Endodermal cell (in vitro differentiated cells): ENCODE measurements around the gene CTNNA2. TPM values are rescaled to one million over a fixed set of nuclear protein-coding genes. Genes with fewer than 3 reads are reported as not detected.

Experiments used
- DNase-seq: peaks from one replicate; pipeline ENCODE4 v3.0.0-alpha.2; 2017
- H3K27ac ChIP-seq: 2 replicates; pipeline ENCODE4 v1.5.1; 2013; ENCODE audit warnings: mild to moderate bottlenecking, low read depth, low read length, moderate library complexity
- H3K27me3 ChIP-seq: 2 replicates; pipeline ENCODE4 v1.6.1; 2013; ENCODE audit warnings: mild to moderate bottlenecking, low read length, moderate library complexity; ENCODE audit not compliant: insufficient read depth, control insufficient read depth, poor library complexity, severe bottlenecking
- H3K36me3 ChIP-seq: 2 replicates; pipeline ENCODE4 v1.7.0; 2013; ENCODE audit warnings: mild to moderate bottlenecking, low read length, moderate library complexity; ENCODE audit not compliant: control insufficient read depth, insufficient read depth
- H3K4me1 ChIP-seq: one replicate; pipeline ENCODE4 v1.7.0; 2013; ENCODE audit warnings: low read length; ENCODE audit not compliant: control insufficient read depth, insufficient read depth
- H3K4me3 ChIP-seq: 2 replicates; pipeline ENCODE4 v1.5.1; 2013; ENCODE audit warnings: mild to moderate bottlenecking, low read length, moderate library complexity
- H3K9ac ChIP-seq: 2 replicates; pipeline ENCODE4 v1.6.1; 2013; ENCODE audit warnings: mild to moderate bottlenecking, low read length, moderate library complexity; ENCODE audit not compliant: poor library complexity, severe bottlenecking; ENCODE audit errors: extremely low read depth
- H3K9me3 ChIP-seq: 2 replicates; pipeline ENCODE4 v1.6.1; 2013; ENCODE audit warnings: mild to moderate bottlenecking, low read length, moderate library complexity; ENCODE audit not compliant: control insufficient read depth
- H3K27ac Mint-ChIP-seq: 2 replicates; pipeline ENCODE4 v1.8.0; 2020; ENCODE audit warnings: mixed read lengths
- H3K27me3 Mint-ChIP-seq: 2 replicates; pipeline ENCODE4 v1.8.0; 2021; ENCODE audit warnings: mild to moderate bottlenecking, mixed read lengths; ENCODE audit not compliant: insufficient read depth
- H3K36me3 Mint-ChIP-seq: 2 replicates; pipeline ENCODE4 v1.8.0; 2020; ENCODE audit warnings: low read depth, mixed read lengths
- H3K4me1 Mint-ChIP-seq: 2 replicates; pipeline ENCODE4 v1.8.0; 2020; ENCODE audit warnings: mixed read lengths
- H3K4me3 Mint-ChIP-seq: 2 replicates; pipeline ENCODE4 v1.8.0; 2020; ENCODE audit warnings: mild to moderate bottlenecking, moderate library complexity, mixed read lengths
- H3K9me3 Mint-ChIP-seq: 2 replicates; pipeline ENCODE4 v1.8.0; 2020; ENCODE audit warnings: mild to moderate bottlenecking, mixed read lengths
- WGBS, 2 experiments: methylation state at CpG; one replicate each; pipeline versions ENCODE4 v1.1.5 to v1.1.7; 2013; ENCODE audit warnings: missing lambda C conversion rate in 2 of 2, mixed read lengths in 1 of 2; ENCODE audit not compliant: insufficient coverage in 1 of 2, insufficient read length in 1 of 2; 5-methylcytosine and 5-hydroxymethylcytosine counted together
- total RNA-seq, 2 donors: library from RNA; stranded (reverse); fragmentation: NEBNext Ultra II Directional in 1 of 2; extraction: Animal tissue kit (Norgen Biotek cat#: 25700) in 1 of 2; gene quantifications; 2 replicates in 1 of 2; 3 replicates in 1 of 2; pipeline ENCODE4 v1.2.1, GENCODE V29; 2021
- TF ChIP-seq, protein P1 (sequence below): fragments of 200-600 bp; sonication (generic); conservative IDR thresholded peaks from 2 replicates; pipeline ENCODE4 v1.5.0; 2021; ENCODE audit warnings: antibody characterized with exemption, mild to moderate bottlenecking

CTNNA2 gene
- total RNA-seq, 2 donors from 2014 or later: 7.7 to 9.8 TPM

- Histone ChIP-seq H3K9ac (no peak overlapping the region), H3K9me3 (no peaks in the 10 kb centered on the region), H3K27ac (no peak overlapping the region), H3K4me3 (no peak overlapping the region), H3K27me3 (no peaks in the 10 kb centered on the region), H3K36me3 (no peaks in the 10 kb centered on the region), H3K4me1 (no peaks in the 10 kb centered on the region)
- no peaks in the 10 kb centered on the region for H3K27me3 Mint-ChIP-seq
- H3K9me3 Mint-ChIP-seq: no peaks in the 10 kb centered on the region
- no peaks in the 10 kb centered on the region for H3K4me1 Mint-ChIP-seq
- no peak overlapping the region for H3K27ac Mint-ChIP-seq
- H3K36me3 Mint-ChIP-seq: no peaks in the 10 kb centered on the region
- TF ChIP-seq, protein P1, sequence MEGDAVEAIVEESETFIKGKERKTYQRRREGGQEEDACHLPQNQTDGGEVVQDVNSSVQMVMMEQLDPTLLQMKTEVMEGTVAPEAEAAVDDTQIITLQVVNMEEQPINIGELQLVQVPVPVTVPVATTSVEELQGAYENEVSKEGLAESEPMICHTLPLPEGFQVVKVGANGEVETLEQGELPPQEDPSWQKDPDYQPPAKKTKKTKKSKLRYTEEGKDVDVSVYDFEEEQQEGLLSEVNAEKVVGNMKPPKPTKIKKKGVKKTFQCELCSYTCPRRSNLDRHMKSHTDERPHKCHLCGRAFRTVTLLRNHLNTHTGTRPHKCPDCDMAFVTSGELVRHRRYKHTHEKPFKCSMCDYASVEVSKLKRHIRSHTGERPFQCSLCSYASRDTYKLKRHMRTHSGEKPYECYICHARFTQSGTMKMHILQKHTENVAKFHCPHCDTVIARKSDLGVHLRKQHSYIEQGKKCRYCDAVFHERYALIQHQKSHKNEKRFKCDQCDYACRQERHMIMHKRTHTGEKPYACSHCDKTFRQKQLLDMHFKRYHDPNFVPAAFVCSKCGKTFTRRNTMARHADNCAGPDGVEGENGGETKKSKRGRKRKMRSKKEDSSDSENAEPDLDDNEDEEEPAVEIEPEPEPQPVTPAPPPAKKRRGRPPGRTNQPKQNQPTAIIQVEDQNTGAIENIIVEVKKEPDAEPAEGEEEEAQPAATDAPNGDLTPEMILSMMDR: no peak
- DNase-seq: no peak
- WGBS, 2 experiments: 88% methylated on average over 1 of the region's 1 CpG; no CpG with 5 or more reads in 1 of the 2 experiments
- H3K4me3 Mint-ChIP-seq: no peak overlapping the region
These were observed 1006.9 kb downstream of the CTNNA2 start for GRCh38 chr2:80519699-80520291.

DNA sequence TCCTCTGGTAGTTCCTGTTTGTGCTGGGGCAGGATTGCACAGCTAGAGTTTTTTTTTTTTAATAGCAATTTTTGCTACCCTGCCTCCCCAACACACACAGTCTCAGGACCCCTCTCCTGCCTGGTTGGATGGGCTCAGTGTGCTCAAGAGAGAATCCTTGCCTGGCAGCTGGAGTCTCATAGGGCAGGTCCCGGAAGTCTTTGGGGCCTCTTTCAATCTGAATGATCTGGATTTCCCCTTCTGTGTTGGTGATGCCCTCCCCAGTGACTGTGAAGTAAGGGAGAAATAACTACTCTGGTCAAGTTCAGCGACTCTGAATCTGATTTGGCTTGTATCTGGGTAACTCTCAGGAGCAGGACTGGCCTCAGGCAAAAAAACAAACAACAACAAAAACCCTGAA is 1012.3 kb downstream of the CTNNA2 start:
- H3K36me3 Mint-ChIP-seq: no peaks in the 10 kb centered on the region
- Histone ChIP-seq H3K27ac (no peak overlapping the region), H3K4me1 (no peaks in the 10 kb centered on the region), H3K27me3 (no peaks in the 10 kb centered on the region), H3K9me3 (no peaks in the 10 kb centered on the region), H3K9ac (no peak overlapping the region), H3K4me3 (no peak overlapping the region), H3K36me3 (no peaks in the 10 kb centered on the region)
- no peaks in the 10 kb centered on the region for H3K4me1 Mint-ChIP-seq
- H3K9me3 Mint-ChIP-seq: no peaks in the 10 kb centered on the region
- no peak overlapping the region for H3K27ac Mint-ChIP-seq
- H3K4me3 Mint-ChIP-seq: no peak overlapping the region
- 86% methylated on average over 1 to 2 of the region's 2 CpGs for WGBS, 2 experiments
- DNase-seq: no peak
- TF ChIP-seq, protein P1: no peak
- H3K27me3 Mint-ChIP-seq: no peaks in the 10 kb centered on the region

GRCh38 chr2:80527119-80527518 is 1014.3 kb downstream of the CTNNA2 start:
- no peaks in the 10 kb centered on the region for H3K9me3 ChIP-seq

More at GRCh38 chr2:80527119-80527518, 1014.3 kb downstream of the CTNNA2 start:
- Mint-ChIP-seq H3K27ac (no peak overlapping the region), H3K9me3 (no peaks in the 10 kb centered on the region), H3K4me3 (no peak overlapping the region), H3K4me1 (no peaks in the 10 kb centered on the region), H3K27me3 (no peaks in the 10 kb centered on the region), H3K36me3 (no peaks in the 10 kb centered on the region)
- no peaks in the 10 kb centered on the region for H3K27me3 ChIP-seq
- 96 to 100% methylated on average over 3 of the region's 3 CpGs for WGBS, 2 experiments
- H3K36me3 ChIP-seq: no peaks in the 10 kb centered on the region
- H3K4me1 ChIP-seq: no peaks in the 10 kb centered on the region
- DNase-seq: no peak
- no peak overlapping the region for H3K9ac ChIP-seq
- TF ChIP-seq, protein P1: no peak
- no peak overlapping the region for H3K4me3 ChIP-seq
- H3K27ac ChIP-seq: no peak overlapping the region
